ENCODE data around the gene GPT2.
"Not testable (repeated sequence)": the region's sequence is repeated elsewhere in the genome, so short reads cannot be mapped to it uniquely, and the experiment has no call there.

The GPT2 gene

GRCh38 chr16:46866286-46866685, 17.9 kb upstream of the GPT2 start:
- no peak for DNase-seq (ENCODE audit: low spot score)

DNA sequence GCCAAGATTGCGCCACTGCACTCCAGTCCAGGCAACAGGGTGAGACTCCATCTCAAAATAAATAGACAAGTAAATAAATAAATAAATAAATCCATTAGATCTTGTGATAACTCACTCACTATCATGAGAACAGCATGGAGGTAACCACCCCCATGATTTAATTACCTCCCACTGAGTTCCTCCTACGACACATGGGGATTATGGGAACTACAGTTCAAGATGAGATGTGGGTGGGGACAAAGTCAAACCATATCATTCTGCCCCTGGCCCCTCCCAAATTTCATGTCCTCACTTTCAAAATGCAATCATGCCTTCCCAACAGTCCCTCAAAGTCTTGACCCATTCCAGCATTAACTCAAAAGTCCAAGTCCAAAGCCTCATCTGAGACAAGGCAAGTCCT, 16.7 kb upstream of the GPT2 start:
- DNase-seq (ENCODE audit: low spot score) = not testable (repeated sequence)

DNA sequence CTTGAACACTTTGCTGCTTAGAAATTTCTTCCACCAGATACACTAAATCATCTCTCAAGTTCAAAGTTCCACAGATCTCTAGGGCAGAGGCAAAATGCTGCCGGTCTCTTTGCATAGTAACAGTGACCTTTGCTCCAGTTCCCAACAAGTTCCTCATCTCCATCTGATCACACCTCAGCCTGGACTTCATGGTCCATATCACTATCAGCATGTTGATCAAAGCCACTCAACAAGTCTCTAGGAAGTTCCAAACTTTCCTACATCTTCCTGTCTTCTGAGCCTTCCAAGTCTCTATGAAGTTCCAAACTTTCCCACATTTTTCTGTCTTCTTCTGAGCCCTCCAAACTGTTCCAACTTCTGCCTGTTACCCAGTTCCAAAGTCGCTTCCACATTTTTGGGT, 15.3 kb upstream of the GPT2 start:
- not testable (repeated sequence) for DNase-seq (ENCODE audit: low spot score)

- DNase-seq (ENCODE audit: low spot score) = no peak
These were observed 12.6 kb upstream of the GPT2 start for GRCh38 chr16:46871597-46871996.

- no peak for DNase-seq (ENCODE audit: low spot score)
These were observed 11.0 kb upstream of the GPT2 start for GRCh38 chr16:46873201-46873600.

- DNase-seq (ENCODE audit: low spot score) = no peak
These were observed 8.9 kb upstream of the GPT2 start for GRCh38 chr16:46875243-46875642.

DNA sequence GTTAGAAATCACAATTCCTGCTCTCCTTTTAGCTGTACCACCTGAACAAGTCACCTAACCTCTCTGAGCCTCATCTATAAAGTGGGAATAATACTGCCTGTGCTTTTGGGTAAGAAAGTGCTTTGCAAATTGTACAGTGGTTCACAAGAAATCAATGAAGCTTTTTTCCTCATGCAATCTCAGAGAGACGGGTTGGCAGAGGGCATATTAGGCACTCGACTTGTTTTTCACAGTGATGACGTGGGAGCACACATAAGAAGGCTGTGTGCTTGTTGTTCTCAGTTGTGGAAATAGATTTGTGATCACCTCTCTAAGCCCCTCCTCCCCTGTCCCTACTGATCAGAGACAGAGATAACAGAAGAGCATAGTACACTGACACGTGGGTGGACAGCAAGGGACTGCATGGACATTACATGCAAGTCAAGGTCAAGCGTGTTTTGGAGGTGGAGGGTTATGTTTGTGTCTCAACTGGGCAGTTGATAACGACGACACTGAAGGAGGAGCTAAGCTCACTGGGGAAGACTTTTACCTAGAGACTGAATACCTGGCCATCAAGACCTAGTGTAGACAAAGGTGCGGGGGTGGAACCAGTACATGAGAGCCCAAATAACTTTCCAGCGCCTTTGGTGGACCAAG, 1.7 kb upstream of the GPT2 start:
- no peak for DNase-seq (ENCODE audit: low spot score)

DNA sequence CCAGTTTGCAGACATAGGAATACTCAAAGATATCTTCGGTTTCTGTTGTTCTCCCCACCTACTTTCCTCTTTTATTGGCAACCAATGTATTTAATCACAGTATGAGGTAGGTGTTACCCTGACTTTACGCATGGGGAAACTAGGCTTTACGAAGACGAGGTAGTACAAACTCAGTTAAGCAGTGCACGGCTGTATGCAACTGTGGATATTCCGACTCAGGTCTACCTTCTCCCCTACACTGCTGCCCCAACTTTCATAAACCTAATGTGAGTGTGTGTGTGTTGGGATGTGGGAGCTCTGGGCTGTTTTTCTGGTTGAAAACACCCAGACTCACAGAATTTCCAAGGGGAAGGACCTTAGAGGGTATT, 1.2 kb upstream of the GPT2 start:
- DNase-seq (ENCODE audit: low spot score) = no peak

GRCh38 chr16:46883353-46883689, 841 bp upstream of the GPT2 start:
- no peak for DNase-seq (ENCODE audit: low spot score)

- peak; percentile 10 for DNase-seq (ENCODE audit: low spot score)
These were observed 541 bp downstream of the GPT2 start for GRCh38 chr16:46884513-46885293.

- no peak for DNase-seq (ENCODE audit: low spot score)
These were observed 2.0 kb downstream of the GPT2 start for GRCh38 chr16:46885960-46886763.

DNA sequence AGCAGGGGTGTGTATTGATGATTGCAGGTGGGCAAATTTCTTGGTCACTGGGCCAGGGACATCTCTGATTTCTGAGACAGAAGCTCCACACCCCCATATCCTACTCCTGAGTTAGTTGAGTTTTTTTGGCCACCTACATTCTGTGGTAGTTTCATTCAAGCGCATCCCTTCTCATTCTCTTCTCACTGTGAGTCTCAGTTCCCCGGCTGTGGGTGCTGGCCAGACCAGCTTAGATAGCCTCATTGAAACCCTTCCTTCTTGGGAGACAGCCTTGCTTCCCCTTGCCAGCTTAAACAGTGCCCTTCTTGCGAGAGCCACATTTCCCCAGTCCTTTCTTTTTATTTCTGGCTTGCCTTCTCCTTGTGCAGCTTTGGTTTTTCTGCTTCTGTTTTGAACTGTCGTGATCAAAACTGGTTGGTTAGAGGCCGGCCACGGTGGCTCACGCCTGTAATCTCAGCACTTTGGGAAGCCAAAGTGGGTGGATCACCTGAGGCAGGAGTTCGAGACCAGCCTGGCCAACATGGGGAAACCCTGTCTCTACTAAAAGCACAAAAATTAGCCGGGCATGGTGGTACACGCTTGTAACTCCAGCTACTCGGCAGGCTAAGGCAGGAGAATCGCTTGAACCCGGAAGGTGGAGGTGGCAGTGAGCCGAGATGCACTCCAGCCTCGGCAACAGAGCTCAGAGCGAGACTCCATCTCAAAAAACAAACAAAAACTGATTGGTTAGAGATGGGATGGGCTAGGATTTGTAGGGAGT, 2.8 kb downstream of the GPT2 start:
- no peak for DNase-seq (ENCODE audit: low spot score)

- no peak for DNase-seq (ENCODE audit: low spot score)
These were observed 3.3 kb downstream of the GPT2 start for GRCh38 chr16:46887524-46887854.

GRCh38 chr16:46889245-46889941, 5.2 kb downstream of the GPT2 start:
- no peak for DNase-seq (ENCODE audit: low spot score)

GRCh38 chr16:46889942-46890300, 5.8 kb downstream of the GPT2 start:
- no peak for DNase-seq (ENCODE audit: low spot score)

GRCh38 chr16:46891910-46892309, 7.7 kb downstream of the GPT2 start:
- DNase-seq (ENCODE audit: low spot score) = no peak

GRCh38 chr16:46894036-46894672, 10.0 kb downstream of the GPT2 start:
- no peak for DNase-seq (ENCODE audit: low spot score)

- no peak for DNase-seq (ENCODE audit: low spot score)
These were observed 11.5 kb downstream of the GPT2 start for GRCh38 chr16:46895399-46896313.

DNA sequence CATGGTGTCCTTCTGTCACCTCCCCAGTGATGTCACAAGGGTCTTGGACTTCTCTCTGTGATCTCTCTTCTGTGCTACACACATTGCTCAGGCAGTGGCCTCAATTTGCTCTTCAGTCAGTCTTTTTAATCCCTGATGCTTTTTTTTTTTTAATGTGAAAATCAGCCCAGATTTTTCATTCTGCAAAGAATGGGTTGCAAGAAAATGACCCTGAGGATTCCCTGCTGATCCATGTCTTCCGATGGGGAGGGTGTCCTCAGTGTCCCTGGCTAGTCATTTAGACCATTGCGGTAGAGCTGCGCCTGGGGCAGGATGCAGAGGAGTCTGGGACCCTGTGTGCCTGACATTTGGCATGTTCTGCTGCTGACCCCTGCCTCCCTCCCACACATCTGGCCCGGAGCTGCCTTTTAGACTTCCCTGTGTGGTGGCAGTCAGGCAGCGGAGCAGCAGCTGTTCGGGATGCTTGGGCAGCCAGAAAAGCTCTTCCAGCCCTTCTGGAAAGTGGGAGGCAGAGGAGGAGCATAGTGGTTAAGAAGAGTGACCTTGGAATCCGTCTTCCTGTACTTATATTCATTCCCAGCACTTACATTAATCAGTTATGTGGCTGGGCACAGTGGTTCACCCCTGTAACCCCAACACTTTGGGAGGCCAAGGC, 12.3 kb downstream of the GPT2 start:
- no peak for DNase-seq (ENCODE audit: low spot score)

- no peak for DNase-seq (ENCODE audit: low spot score)
These were observed 13.3 kb downstream of the GPT2 start for GRCh38 chr16:46897471-46897870.
